NAMALWA (cell line): ENCODE measurements around the gene RBL1.
A peak's percentile ranks its signal among the peaks of the same experiment; 100 is the strongest.
"Not testable (repeated sequence)": the region's sequence is repeated elsewhere in the genome, so short reads cannot be mapped to it uniquely, and the experiment has no call there.

Source experiments
- DNase-seq: peaks from one replicate; pipeline ENCODE4 v3.0.0-alpha.2; 2015; ENCODE audit warnings: low spot score

Gene RBL1

GRCh38 chr20:36992802-36993334 lies 102.9 kb downstream of the RBL1 start:
- DNase-seq = no peak

GRCh38 chr20:36991703-36992102 lies 104.1 kb downstream of the RBL1 start:
- DNase-seq = no peak

GRCh38 chr20:36989797-36990196 lies 106.0 kb downstream of the RBL1 start:
- DNase-seq = no peak

- peak; percentile 41 for DNase-seq
Observed at GRCh38 chr20:36988494-36988966, 107.3 kb downstream of the RBL1 start.

GRCh38 chr20:36984257-36984638 lies 111.5 kb downstream of the RBL1 start:
- DNase-seq = no peak

GRCh38 chr20:36975099-36975818 lies 120.5 kb downstream of the RBL1 start:
- peak; percentile 47 for DNase-seq

GRCh38 chr20:36974660-36975059 lies 121.1 kb downstream of the RBL1 start:
- no peak for DNase-seq

- no peak for DNase-seq
Observed at GRCh38 chr20:36971103-36971502, 124.7 kb downstream of the RBL1 start.

GRCh38 chr20:36969478-36970186 lies 126.2 kb downstream of the RBL1 start:
- DNase-seq = no peak

- no peak for DNase-seq
Observed at GRCh38 chr20:36969051-36969450, 126.7 kb downstream of the RBL1 start.

- DNase-seq = no peak
Observed at GRCh38 chr20:36967636-36968035, 128.2 kb downstream of the RBL1 start.

GRCh38 chr20:36966965-36967364 lies 128.8 kb downstream of the RBL1 start:
- DNase-seq = not testable (repeated sequence)

- DNase-seq = not testable (repeated sequence)
Observed at GRCh38 chr20:36962354-36962941, 133.3 kb downstream of the RBL1 start.

GRCh38 chr20:36959242-36959641 lies 136.6 kb downstream of the RBL1 start:
- DNase-seq = no peak

GRCh38 chr20:36957875-36958667 lies 137.7 kb downstream of the RBL1 start:
- DNase-seq = no peak

GRCh38 chr20:36956674-36957073 lies 139.1 kb downstream of the RBL1 start:
- DNase-seq = no peak

- no peak for DNase-seq
Observed at GRCh38 chr20:36956016-36956415, 139.8 kb downstream of the RBL1 start.

GRCh38 chr20:36951979-36952738 lies 143.6 kb downstream of the RBL1 start:
- DNase-seq = no peak

- DNase-seq = peak; percentile 98
Observed at GRCh38 chr20:36951198-36951978, 144.4 kb downstream of the RBL1 start, which contains the start of gene SAMHD1. SAMHD1 (minus strand) TSS chr20:36951708; CDS start chr20:36951643, 65 bp downstream.
